K562 (cell line): Measurements from ENCODE around the gene MAP3K7. TPM values are rescaled to one million over a fixed set of nuclear protein-coding genes. Genes with fewer than 3 reads are reported as not detected.

Source experiments
- CTCFL ChIP-seq: IDR thresholded peaks from 2 replicates; pipeline ENCODE4 v1.6.1; 2011; ENCODE audit warnings: borderline replicate concordance, low read depth, mild to moderate bottlenecking, moderate library complexity, low read length; ENCODE audit not compliant: insufficient read depth, poor library complexity, severe bottlenecking
- DIDO1 ChIP-seq: fragments of 450-650 bp; IDR thresholded peaks from 2 replicates; pipeline ENCODE4 v1.6.1; 2016; ENCODE audit warnings: low read depth, missing biosample characterization, missing genetic modification characterization
- EWSR1 ChIP-seq: fragments of 450-650 bp; IDR thresholded peaks from 2 replicates; pipeline ENCODE4 v1.6.1; 2018; ENCODE audit warnings: borderline replicate concordance, mild to moderate bottlenecking, low read depth, moderate library complexity; ENCODE audit not compliant: partially characterized antibody
- FOXA1 ChIP-seq: fragments of 450-650 bp; IDR thresholded peaks from 2 replicates; pipeline ENCODE4 v1.6.1; 2016; ENCODE audit warnings: mild to moderate bottlenecking, borderline replicate concordance
- FOXP4 ChIP-seq: sonication (generic); formaldehyde crosslinking; IDR thresholded peaks from 2 replicates; pipeline ENCODE4 v1.8.0; 2022; ENCODE audit warnings: mild to moderate bottlenecking, missing genetic modification reagents, borderline replicate concordance
- HMGN3 ChIP-seq: IDR thresholded peaks from 2 replicates; pipeline ENCODE4 v1.6.1; 2011; ENCODE audit warnings: borderline replicate concordance, low read depth, mild to moderate bottlenecking, mixed read lengths, low read length; ENCODE audit not compliant: insufficient read length; ENCODE audit errors: extremely low read depth
- KLF13 ChIP-seq: fragments of 450-650 bp; IDR thresholded peaks from 2 replicates; pipeline ENCODE4 v1.6.1; 2016; ENCODE audit warnings: missing genetic modification characterization, low read depth, mild to moderate bottlenecking, missing compliant biosample characterization, moderate library complexity, borderline replicate concordance
- MCM5 ChIP-seq: fragments of 450-650 bp; IDR thresholded peaks from 2 replicates; pipeline ENCODE4 v1.6.1; 2016; ENCODE audit warnings: low read depth
- MEIS2 ChIP-seq: fragments of 450-650 bp; IDR thresholded peaks from 2 replicates; pipeline ENCODE4 v1.6.1; 2014; ENCODE audit warnings: mild to moderate bottlenecking; ENCODE audit not compliant: partially characterized antibody
- MLX ChIP-seq, 2 experiments: fragments of 450-650 bp in 1 of 2; sonication (generic) in 1 of 2; formaldehyde crosslinking; conservative IDR thresholded peaks; 2 replicates each; pipeline versions ENCODE4 v1.4.0 to v1.8.1; 2020 to 2022; ENCODE audit warnings: mild to moderate bottlenecking in 1 of 2, missing genetic modification reagents in 1 of 2
- MYBL2 ChIP-seq, 2 experiments: fragments of 450-650 bp in 1 of 2; sonication (generic) in 1 of 2; formaldehyde crosslinking in 1 of 2; IDR thresholded peaks; 2 replicates each; pipeline versions ENCODE4 v1.6.1 to v1.8.1; 2017 to 2022; ENCODE audit warnings: borderline replicate concordance in 1 of 2, inconsistent platforms in 1 of 2, low read depth in 1 of 2, mild to moderate bottlenecking in 1 of 2, missing genetic modification reagents in 1 of 2, moderate library complexity in 1 of 2
- NFRKB ChIP-seq: fragments of 450-650 bp; IDR thresholded peaks from 2 replicates; pipeline ENCODE4 v1.6.1; 2016; ENCODE audit warnings: low read depth
- RBBP5 ChIP-seq: fragments of 200-600 bp; sonication (generic); IDR thresholded peaks from 2 replicates; pipeline ENCODE4 v1.6.1; 2012; ENCODE audit warnings: borderline replicate concordance, mild to moderate bottlenecking, low read length, control low read depth, inconsistent platforms; ENCODE audit not compliant: insufficient read depth, poor library complexity, severe bottlenecking
- polyA plus RNA-seq, 8 experiments: library from polyadenylated mRNA; depleted of rRNA in 4 of 8; stranded (reverse) in 5 of 8; unstranded in 3 of 8; fragments of >200 nt; fragmentation: Nextera tagmentation in 2 of 8; fragmentation: Illumina TruSeq in 1 of 8; extraction: Ambion mirVana in 2 of 8; extraction: Trizol in 1 of 8; gene quantifications; 2 replicates each; pipeline versions ENCODE4 v1.2.1 to v1.2.3, GENCODE V29; 2011 to 2014; ENCODE audit warnings: inconsistent platforms in 1 of 8, missing spikeins in 1 of 8
- total RNA-seq, 7 experiments: library from RNA; depleted of rRNA in 6 of 7; stranded (reverse); fragments of >200 nt in 6 of 7; fragmentation: Illumina TruSeq in 2 of 7; extraction: Trizol in 2 of 7; gene quantifications; 2 replicates each; pipeline versions ENCODE4 v1.2.1 to v1.2.3, GENCODE V29; 2011 to 2021; ENCODE audit warnings: low replicate concordance in 1 of 7
- TF ChIP-seq, protein P1 (sequence below): sonication (generic); formaldehyde crosslinking; IDR thresholded peaks from 2 replicates; pipeline ENCODE4 v1.5.0; 2020; ENCODE audit warnings: missing genetic modification reagents
- TF ChIP-seq, protein P2 (sequence below): fragments of 450-650 bp; IDR thresholded peaks from 2 replicates; pipeline ENCODE4 v1.6.1; 2016; ENCODE audit warnings: antibody characterized with exemption
- TF ChIP-seq, protein P3 (sequence below), 2 experiments: fragments of 250-450 bp in 1 of 2; fragments of 450-650 bp in 1 of 2; sonication (Bioruptor Pico) in 1 of 2; IDR thresholded peaks; 2 replicates each; pipeline versions ENCODE4 v1.6.1 to v1.8.0; 2016 to 2021; ENCODE audit warnings: mild to moderate bottlenecking in 2 of 2, moderate library complexity in 2 of 2, missing compliant biosample characterization in 1 of 2, missing genetic modification characterization in 1 of 2

MAP3K7 gene
- total and polyA plus RNA-seq, 9 of the 15 experiments (the other 6 are each of a cell fraction or from before 2014, with no cell fraction given): 13.4 to 60.9 (median 34.8) TPM

- TF ChIP-seq, protein P1, sequence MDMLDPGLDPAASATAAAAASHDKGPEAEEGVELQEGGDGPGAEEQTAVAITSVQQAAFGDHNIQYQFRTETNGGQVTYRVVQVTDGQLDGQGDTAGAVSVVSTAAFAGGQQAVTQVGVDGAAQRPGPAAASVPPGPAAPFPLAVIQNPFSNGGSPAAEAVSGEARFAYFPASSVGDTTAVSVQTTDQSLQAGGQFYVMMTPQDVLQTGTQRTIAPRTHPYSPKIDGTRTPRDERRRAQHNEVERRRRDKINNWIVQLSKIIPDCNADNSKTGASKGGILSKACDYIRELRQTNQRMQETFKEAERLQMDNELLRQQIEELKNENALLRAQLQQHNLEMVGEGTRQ: no peak
- no peak for TF ChIP-seq FOXA1
- TF ChIP-seq, protein P2, sequence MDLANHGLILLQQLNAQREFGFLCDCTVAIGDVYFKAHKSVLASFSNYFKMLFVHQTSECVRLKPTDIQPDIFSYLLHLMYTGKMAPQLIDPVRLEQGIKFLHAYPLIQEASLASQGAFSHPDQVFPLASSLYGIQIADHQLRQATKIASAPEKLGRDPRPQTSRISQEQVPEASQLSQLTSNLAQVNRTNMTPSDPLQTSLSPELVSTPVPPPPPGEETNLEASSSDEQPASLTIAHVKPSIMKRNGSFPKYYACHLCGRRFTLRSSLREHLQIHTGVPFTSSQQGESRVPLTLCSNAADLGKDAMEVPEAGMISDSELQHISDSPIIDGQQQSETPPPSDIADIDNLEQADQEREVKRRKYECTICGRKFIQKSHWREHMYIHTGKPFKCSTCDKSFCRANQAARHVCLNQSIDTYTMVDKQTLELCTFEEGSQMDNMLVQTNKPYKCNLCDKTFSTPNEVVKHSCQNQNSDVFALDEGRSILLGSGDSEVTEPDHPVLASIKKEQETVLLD: no peak
- TF ChIP-seq EWSR1: no peak
- TF ChIP-seq KLF13 (tag): no peak
- no peak for TF ChIP-seq HMGN3
- TF ChIP-seq FOXP4: no peak
- no peak for TF ChIP-seq MCM5
- TF ChIP-seq MEIS2: peak; percentile 59
- TF ChIP-seq NFRKB: no peak
- no peak for TF ChIP-seq CTCFL
- TF ChIP-seq, protein P3, sequence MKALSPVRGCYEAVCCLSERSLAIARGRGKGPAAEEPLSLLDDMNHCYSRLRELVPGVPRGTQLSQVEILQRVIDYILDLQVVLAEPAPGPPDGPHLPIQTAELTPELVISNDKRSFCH (CRISPR knock-in tag; IDR thresholded peaks at IDR 0.05): no peak
- TF ChIP-seq, protein P3 (tag; IDR thresholded peaks at IDR 0.05): no peak
- no peak for TF ChIP-seq DIDO1 (tag)
- no peak for TF ChIP-seq MLX (CRISPR knock-in tag; conservative IDR thresholded peaks at IDR 0.05)
- no peak for TF ChIP-seq RBBP5
- no peak for TF ChIP-seq MYBL2 (IDR thresholded peaks at IDR 0.05; ENCODE audit: low read depth)
- TF ChIP-seq MYBL2 (CRISPR knock-in tag; IDR thresholded peaks at IDR 0.05; ENCODE audit: borderline replicate concordance): no peak
These were observed 107.9 kb downstream of the MAP3K7 start (continued) for GRCh38 chr6:90478789-90479602.
